Fibroblast of the conjunctiva (primary cell): ENCODE results near the gene MBIP.
"Not testable (repeated sequence)": the region's sequence is repeated elsewhere in the genome, so short reads cannot be mapped to it uniquely, and the experiment has no call there.

Experiments
- DNase-seq: peaks from one replicate; pipeline ENCODE4 v3.0.0-alpha.2; 2010; ENCODE audit warnings: low read depth

MBIP gene

GRCh38 chr14:36320200-36320896 is at the start of gene MBIP:
TSS of gene MBIP (minus strand) at chr14:36320637. CDS start at chr14:36320588, 49 bp downstream.
- DNase-seq = peak; percentile 95

GRCh38 chr14:36367985-36368774 is 47.7 kb upstream of the MBIP start:
- DNase-seq = no peak

- no peak for DNase-seq
Measured at GRCh38 chr14:36365766-36366165, 45.3 kb upstream of the MBIP start.

- no peak for DNase-seq
Measured at GRCh38 chr14:36363704-36364103, 43.3 kb upstream of the MBIP start.

DNA sequence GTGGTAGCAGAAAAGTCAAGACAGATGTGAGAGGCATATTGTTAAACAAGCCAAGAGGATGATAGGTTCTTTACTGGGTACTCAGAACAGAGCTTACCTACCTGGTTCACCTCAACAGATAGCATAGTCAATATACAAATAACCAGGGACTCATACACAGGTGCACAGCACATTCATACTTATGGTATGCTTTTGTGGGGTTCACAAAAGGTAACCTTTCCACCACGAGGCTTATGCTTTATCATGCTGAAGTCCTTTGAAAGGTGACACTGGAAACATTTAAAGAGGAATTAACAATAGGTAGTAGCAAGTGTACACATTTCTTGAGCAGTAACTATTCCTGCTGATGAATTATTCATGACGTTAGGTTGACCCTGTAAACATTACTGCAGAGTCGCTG is 42.2 kb upstream of the MBIP start:
- DNase-seq = no peak

GRCh38 chr14:36361210-36361853 is 40.9 kb upstream of the MBIP start:
- DNase-seq = no peak

GRCh38 chr14:36356862-36357261 is 36.4 kb upstream of the MBIP start:
- no peak for DNase-seq

GRCh38 chr14:36346052-36346451 is 25.6 kb upstream of the MBIP start:
- no peak for DNase-seq

DNA sequence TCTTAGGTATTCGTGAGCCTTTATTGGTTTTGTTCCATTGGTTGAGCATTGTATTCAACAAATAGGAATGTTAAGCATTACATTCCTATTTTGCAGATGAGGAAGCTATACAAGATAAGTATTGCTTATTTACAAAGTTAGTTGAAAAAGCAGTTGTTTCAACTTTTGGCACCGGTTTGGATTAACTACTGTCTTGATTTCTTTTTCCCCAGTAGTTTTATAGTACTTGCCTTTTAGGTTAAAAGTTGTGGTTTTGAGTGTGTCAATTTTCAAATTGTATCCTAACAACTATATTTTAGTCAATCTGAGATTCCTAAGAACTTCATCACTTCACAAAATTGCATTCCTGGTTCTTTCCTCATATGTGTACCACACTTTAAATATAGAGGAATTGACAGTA is 23.8 kb upstream of the MBIP start:
- no peak for DNase-seq

GRCh38 chr14:36341811-36342210 is 21.4 kb upstream of the MBIP start:
- DNase-seq = not testable (repeated sequence)

DNA sequence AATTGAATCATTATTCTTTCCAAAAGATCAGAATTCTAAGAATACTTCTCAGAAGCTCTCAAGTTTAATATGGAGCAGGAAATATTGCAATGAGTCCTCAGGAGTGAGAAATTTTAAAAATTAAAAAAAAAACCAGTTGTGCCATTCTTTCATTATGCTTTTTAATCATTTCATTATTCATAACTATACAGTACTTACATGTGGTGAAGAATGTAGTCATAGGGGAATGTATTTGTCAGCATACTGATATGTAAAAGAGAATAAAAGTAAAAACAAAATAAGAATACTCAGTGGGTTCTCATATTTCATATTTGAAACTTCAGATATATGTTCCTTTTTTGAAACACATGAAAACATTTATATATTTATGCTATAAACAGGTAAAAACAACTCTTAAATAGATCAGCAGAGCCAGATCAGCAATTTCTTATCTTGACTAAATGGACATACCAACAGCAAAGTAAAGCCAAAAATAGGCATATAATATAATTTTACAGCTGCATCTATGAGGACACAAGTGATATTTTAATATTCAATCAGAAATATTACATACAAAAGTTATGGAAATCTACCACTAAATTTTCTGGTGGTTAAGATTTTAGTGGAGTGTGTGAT is 19.9 kb upstream of the MBIP start:
- no peak for DNase-seq

DNA sequence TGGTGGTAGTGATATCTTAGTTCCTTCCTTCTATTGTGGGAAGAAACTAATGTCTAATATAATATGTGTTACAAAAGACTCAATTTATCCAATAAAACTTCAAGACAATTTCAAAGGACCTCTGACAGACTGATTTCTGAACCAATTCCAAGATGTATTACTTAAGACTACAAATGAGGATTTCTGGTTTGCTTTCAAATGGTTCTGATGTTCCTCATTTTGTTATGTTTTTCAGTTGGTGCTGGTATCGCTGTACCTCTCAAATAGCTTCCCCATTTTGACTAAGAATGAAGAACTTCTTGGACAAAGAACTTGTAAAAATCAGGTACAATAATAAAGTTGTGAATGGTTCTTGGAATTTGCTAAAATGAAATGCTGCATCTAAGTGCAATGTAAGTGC is 19.4 kb upstream of the MBIP start:
- no peak for DNase-seq

DNA sequence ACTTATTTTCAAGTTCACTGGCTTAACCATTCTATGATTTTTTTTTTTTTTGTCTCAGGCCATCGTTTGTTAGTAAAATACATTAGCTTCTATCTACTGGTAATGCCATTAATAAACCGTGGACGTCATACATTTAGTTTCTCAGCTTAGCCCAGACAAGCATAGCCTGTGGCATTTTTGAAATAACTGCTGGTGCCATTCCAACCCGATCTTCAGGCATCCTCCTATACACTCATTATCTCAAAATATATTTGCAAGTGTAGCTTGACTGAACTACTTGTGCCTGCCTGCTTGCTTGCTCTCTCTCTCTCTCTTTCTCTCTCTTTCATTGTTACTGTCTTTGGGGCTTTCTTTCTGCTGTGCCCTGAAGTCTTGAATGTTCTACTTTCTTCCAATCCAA is 12.7 kb upstream of the MBIP start:
- no peak for DNase-seq

- DNase-seq = not testable (repeated sequence)
Measured at GRCh38 chr14:36327573-36327972, 7.1 kb upstream of the MBIP start.

- DNase-seq = no peak
Measured at GRCh38 chr14:36325853-36326252, 5.4 kb upstream of the MBIP start.

- DNase-seq = no peak
Measured at GRCh38 chr14:36324897-36325296, 4.5 kb upstream of the MBIP start.

DNA sequence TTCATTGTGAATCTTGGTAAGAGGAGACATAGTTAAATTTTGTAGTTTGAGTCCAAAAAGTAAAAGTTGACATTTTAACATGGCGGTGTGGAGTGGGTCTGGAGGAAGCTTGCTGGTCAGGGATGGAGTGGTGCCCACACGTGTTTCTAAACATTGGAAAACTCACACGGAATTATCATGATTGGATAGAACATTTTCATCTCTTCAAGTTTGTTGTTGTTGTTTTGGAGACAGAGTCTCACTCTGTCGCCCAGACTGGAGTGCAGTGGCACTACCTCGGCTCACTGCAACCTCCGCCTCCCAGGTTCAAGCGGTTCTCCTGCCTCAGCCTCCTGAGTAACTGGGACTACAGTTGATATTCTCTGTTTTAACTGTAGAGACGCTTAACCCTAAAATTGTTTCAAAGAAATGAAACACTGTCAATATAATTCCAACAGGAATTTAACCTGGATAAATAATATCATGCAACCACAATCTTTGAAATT is 502 bp upstream of the MBIP start:
- no peak for DNase-seq

GRCh38 chr14:36319899-36320199 is 588 bp downstream of the MBIP start:
- no peak for DNase-seq

GRCh38 chr14:36317650-36318049 is 2.8 kb downstream of the MBIP start:
- DNase-seq = no peak

DNA sequence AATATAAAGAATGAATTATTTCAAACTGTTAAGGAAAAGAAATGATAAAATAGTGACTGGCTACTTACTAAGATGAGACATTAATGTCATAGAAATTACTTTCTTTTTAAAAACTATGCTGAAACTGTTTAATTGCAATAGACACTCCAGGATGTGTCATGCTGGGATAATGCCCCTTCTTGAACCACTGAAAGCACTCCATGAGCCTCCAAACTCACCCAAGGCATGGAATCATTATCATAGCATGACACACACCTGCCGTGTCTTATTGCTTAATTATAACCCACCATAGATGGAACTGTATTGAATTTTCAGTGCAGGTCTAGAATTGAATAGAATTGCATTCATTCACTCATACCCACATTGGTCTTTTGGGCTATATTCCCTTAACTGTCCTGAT is 4.3 kb downstream of the MBIP start:
- DNase-seq = no peak

DNA sequence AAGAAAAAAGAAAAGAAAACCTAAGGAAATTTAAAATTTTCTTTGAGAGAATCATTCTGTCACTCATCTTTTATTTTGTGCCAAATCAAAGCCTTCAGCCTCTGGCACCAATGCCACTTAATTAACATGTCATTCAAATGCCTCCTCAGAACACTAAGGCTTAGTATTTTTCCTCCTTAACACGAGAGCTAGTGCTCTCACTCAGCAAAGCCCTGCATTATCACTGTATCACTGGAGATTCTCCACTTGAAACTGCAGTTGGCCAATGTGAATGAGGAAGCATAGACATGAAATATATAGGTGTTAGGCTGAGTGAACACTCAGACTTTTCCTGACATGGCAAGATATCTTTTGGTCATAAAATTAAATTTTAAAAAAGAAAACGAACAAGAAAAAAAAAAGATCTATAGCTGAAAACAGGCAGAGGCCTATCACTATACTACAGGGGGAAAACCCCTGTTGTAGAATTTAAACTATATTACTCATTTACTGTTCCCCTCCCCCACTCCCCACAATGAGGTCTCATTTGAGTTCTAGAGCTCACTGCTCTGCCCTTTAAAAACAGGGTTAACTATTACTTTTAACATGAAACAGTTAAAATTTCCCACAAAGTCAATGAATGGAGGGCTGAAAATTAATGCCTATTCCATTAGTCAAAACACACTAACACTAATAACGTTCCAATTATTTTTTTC is 5.1 kb downstream of the MBIP start:
- no peak for DNase-seq

- no peak for DNase-seq
Measured at GRCh38 chr14:36313898-36314297, 6.5 kb downstream of the MBIP start.
